GM21825 (cell line): Measurements from ENCODE around the gene ZNF283.
"Not testable (repeated sequence)": the region's sequence is repeated elsewhere in the genome, so short reads cannot be mapped to it uniquely, and the experiment has no call there.

ENCODE experiments used
- ATAC-seq: cut with Tn5 transposase; IDR thresholded peaks from one replicate; pipeline ENCODE4 v1.9.1; 2021; ENCODE audit warnings: mild to moderate bottlenecking, moderate library complexity; ENCODE audit not compliant: unreplicated experiment

The ZNF283 gene

DNA sequence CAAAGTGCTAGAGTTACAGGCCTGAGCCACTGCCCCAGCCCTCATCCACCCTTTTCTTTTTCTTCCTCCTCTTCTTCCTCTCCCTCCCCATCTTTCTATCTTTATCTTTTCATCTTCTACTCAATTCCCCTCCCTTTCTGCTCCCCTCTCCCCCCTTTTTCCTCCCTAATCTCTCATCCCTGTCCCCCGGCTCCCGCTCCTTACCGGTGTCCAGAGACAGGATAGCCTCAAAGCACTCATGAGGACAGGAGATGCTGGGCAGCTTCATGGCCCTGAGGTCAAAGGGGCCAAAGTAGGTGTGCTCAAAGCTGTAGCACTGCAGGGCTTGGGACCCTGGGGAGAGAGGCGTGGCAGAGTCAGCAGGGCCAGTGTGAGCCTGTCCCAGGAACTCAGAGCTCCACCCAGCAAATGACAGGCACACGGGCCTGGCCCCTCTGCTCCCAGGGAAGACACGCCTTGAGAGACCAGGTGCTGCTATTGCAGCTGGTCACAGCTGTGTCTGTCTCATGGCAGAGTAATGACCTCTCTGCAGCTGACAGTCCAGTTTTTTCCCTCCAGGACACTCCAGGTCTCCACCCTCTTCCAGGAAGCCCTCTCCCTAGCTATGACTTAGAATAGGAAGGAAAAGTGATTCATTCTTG is 27.5 kb upstream of the ZNF283 start:
- no peak for ATAC-seq

DNA sequence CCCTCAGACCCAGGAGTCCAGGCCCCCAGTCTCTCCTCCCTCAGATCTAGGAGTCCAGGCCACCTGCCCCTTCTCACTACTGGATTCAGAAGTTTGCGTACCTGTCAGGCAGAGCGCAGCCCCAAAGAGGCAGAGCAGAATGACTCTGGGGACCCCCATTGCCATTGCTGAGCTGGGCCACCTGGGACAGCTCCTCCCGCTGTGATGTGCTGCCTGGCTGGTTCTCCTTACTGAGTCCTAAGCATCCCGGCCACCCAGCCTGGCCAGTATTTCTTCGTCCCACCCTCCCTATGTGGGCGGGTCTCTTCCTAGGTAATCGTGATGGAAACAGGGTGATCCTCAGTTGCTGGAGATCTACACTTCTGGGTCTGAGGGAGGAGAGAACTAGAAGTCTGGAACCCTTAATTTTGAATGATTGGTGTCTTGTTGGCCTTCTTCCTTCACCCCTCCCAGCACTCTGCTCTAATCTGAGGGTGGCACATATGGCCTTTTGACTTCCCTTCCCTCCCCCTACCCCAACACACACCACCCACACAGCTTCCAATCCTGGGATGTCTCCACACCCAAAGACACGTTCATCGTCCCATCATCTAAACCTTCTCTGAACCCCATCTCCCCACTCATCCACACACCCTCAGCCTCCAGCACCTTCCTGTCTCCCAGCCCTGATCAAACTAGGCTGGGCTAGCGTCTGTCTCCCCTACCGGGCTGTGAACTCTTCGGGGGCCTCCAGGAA is 24.7 kb upstream of the ZNF283 start, which contains the start of gene LYPD5:
Gene LYPD5 (minus strand): TSS at position 232 of the 736 bp plus-strand sequence. CDS start 67 bp downstream, at position 165.
- ATAC-seq = no peak

DNA sequence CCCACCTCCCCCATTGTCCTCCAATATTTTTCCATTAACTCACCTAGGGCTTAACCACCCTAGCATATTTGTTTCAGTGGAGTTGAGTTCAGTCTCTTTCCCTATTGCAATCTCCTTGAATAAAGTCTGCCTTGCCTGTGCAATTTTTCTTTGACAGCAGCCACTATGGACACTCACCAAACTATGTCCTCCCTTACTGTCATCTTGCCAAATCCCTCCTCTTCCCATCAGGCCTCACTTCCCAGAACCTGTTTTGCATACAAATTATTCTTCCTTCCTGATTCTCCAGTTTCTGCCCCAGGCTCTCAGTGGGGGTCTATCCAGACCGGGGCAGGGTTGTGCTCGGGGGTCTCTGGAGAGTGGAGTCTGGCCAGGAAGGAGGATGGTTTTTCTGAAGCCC is 22.7 kb upstream of the ZNF283 start:
- ATAC-seq = no peak

DNA sequence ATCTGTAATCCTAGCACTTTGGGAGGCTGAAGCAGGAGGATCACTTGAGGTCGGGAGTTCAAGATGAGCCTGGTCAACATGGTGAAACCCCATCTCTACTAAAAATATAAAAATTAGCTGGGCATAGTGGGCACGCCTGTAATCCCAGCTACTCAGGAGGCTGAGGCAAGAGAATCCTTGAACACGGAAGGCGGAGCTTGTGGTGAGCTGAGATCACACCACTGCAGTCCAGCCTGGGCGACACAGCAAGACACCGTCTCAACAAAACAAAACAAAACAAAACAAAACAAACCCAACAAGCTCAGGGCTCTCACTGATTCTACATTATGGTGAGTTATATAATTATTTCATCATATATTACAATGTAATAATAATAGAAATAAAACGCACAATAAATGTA is 20.7 kb upstream of the ZNF283 start:
- not testable (repeated sequence) for ATAC-seq

GRCh38 chr19:43806848-43807247 is 20.3 kb upstream of the ZNF283 start:
- no peak for ATAC-seq

- no peak for ATAC-seq
Measured at GRCh38 chr19:43807651-43808050, 19.5 kb upstream of the ZNF283 start.

- ATAC-seq = no peak
Measured at GRCh38 chr19:43809762-43810696, 17.1 kb upstream of the ZNF283 start.

DNA sequence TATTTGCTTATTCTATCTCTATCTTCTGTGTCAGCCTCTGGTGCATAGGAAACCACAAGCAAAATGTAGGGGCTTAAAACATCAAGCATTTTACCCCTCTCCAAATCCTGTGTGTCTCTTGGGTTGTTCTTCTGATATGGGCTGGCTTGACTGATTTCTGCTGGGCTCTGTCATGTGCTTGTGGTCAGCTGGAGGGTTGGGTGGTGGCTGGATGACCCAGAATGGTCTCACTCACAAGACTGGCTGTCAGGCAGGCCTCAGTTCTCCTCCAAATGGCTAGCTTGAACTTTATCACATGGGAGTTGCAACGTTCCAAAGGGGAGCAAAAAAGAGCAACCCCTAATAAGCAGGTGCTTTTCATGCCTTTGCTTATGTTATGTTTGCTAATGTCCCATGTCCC is 15.3 kb upstream of the ZNF283 start:
- no peak for ATAC-seq

GRCh38 chr19:43812259-43812658 is 14.9 kb upstream of the ZNF283 start:
- no peak for ATAC-seq

DNA sequence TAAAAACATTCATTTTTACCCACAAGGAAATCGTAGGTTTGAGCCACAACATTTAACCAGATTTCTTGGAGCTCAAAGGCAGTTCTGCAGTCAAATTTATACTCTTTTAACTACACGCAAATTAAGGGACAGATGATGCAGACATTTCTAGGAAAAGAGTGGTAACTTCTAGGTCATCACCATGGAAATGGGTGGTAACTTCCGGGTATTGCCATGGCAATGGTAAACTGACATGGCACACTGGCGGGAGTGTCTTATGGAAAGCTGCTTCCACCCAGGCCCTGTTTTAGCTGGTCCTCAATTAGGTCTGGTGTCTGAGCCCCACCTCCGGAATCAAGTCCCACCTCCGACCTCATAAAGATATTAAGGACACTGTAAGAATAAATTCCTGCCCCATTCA is 14.4 kb upstream of the ZNF283 start:
- no peak for ATAC-seq

DNA sequence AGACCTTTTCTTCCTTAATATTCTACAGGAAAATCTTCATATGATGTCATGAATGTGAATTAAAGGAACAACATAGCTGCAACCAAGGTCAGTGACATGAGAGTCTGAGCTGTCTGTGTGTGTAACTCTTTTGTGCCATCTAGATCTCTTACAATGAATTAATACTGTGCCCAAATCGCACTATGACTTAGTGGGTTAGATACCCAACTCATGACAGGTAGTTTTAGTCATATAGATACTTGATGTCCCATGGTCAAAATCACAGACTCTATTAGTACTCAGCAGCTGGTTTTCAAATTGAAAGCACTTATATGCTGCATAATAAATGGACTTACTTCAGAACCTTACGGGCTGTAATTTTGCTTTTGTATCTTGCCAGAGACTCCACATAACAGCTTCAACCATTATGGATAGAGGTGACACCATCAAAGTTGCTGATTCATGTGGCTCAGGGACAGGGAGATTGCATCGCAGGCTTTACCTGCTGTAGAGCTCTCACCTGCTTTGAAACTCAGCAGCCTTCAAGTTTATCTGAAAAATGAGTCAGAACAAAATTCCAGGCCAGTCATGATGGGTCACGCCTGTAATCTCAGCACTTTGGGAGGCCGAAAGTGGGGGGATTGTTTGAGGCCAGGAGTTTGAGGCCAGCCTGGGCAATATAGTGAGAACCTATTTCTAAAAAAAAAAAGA is 12.3 kb upstream of the ZNF283 start:
- no peak for ATAC-seq

- ATAC-seq = not testable (repeated sequence)
Measured at GRCh38 chr19:43817454-43817853, 9.7 kb upstream of the ZNF283 start.

- no peak for ATAC-seq
Measured at GRCh38 chr19:43818500-43818899, 8.6 kb upstream of the ZNF283 start.

DNA sequence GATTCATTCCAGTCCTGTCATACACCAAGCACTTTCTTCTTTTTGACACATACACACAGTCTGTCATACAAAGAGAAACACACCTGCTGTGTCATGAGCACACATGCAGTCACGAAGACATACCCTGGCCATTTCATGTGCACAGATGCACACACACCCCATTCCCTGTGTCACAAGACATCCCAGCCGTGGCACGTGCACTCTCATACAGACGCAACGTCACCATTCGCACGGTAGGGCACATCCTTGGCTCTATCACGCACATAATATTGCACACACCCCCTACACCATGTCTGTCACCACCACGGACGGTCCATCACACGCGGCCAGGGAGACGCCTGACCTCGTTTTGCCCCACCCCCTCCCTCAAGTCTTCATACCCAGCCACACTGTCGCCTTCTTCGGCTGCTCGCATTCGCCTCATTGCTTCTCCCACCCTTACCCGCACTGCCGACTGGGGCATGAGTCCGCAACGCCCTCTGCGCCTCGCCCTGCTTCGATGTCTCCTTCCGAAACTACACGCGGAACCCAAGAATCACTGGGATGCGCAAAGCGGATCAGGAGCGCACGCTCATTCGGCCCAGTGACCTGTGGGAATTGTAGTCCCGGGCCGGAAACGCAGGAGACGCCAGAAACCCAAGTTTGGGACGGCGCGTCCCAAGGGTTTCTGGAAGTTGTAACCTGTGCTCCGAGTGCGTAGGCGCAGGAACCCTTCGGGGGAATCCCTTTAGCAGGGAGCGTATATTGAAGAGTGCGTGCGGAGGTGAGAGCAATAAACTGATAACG is 6.8 kb upstream of the ZNF283 start:
- ATAC-seq = no peak

DNA sequence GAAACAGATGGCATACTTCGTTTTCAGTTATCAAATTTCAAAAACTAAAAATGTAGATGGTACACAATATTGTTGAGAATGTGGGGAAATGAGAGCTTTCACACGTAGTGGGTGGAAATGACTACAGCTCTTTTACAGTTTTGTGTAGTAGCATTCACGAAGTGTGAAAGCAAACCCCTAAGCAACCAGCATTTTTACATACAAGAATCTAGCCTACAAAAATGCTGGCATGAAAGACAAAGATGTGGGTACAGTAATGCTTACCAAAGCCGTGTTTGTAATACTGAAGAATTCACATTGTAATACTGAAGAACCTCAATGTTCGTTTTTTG is 6.3 kb upstream of the ZNF283 start:
- no peak for ATAC-seq

DNA sequence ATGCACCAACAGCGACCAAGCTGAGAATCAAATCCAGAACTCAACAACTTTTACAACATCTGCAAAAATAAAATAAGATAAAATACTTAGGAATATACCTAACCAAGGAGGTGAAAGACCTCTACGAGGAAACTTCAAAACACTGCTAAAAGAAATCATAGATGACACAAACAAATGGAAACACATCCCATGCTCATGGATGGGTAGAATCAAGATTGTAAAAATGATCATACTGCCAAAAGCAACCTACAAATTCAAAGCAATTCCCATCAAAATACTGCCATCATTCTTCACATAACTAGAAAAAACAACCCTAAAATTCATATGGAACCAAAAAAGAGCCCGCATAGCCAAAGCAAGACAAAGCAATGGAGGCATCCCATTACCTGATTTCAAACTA is 3.3 kb upstream of the ZNF283 start:
- not testable (repeated sequence) for ATAC-seq

GRCh38 chr19:43824572-43824971 is 2.5 kb upstream of the ZNF283 start:
- not testable (repeated sequence) for ATAC-seq

DNA sequence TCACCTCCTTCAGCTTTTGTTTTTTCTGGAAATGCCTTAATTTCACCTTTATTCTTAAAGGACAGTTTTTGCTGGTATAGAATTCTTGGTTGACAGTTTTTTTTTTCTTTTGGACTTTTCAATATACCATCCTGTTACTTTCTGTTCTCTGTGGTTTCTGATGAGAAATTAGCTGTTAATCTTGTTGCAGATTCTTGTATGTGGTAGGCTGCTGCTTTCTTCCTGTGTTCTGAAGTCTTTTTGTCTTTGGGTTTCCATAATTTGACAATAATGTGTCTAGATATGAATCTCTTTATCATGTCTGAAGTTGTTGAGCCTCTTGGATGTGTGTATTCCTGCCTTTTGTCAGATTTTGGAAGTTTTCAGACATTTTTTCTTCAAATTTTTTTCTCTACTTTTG is 12.0 kb downstream of the ZNF283 start:
- ATAC-seq = no peak

DNA sequence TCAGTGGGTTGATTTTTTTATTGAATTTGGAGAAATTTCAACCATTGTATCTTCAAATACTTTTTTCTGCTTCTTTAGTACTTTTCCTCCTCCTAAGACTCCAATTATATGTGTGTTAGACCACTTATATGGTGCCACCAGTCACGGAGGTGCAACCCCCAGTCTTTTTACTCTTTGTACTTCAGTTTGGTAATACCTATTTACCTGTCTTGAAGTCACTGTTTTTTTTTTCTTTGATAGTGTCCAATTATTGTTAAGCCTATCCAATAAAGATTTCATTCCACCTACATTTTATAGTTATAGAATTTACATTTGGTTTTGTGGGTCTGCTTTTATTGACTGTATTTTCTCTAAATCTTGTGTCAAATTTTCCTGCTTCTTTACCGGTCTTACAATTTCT is 14.9 kb downstream of the ZNF283 start:
- no peak for ATAC-seq

DNA sequence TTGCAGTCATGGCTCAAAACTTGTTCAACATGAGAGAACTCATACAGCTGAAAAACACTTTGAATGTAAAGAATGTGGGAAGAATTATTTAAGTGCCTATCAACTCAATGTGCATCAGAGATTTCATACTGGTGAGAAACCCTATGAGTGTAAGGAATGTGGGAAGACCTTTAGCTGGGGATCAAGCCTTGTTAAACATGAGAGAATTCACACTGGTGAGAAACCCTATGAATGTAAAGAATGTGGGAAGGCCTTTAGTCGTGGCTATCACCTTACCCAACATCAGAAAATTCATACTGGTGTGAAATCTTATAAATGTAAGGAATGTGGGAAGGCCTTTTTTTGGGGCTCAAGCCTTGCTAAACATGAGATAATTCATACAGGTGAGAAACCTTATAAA is 20.1 kb downstream of the ZNF283 start:
- ATAC-seq = no peak
